ENCODE results near the gene DYNLT4.
A peak's percentile ranks its signal among the peaks of the same experiment; 100 is the strongest.
"Not testable (repeated sequence)": the region's sequence is repeated elsewhere in the genome, so short reads cannot be mapped to it uniquely, and the experiment has no call there.

DYNLT4 gene, protein sequence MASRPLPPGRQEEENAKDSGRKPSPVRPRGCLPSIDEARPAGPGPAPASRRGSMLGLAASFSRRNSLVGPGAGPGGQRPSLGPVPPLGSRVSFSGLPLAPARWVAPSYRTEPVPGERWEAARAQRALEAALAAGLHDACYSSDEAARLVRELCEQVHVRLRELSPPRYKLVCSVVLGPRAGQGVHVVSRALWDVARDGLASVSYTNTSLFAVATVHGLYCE

DNA sequence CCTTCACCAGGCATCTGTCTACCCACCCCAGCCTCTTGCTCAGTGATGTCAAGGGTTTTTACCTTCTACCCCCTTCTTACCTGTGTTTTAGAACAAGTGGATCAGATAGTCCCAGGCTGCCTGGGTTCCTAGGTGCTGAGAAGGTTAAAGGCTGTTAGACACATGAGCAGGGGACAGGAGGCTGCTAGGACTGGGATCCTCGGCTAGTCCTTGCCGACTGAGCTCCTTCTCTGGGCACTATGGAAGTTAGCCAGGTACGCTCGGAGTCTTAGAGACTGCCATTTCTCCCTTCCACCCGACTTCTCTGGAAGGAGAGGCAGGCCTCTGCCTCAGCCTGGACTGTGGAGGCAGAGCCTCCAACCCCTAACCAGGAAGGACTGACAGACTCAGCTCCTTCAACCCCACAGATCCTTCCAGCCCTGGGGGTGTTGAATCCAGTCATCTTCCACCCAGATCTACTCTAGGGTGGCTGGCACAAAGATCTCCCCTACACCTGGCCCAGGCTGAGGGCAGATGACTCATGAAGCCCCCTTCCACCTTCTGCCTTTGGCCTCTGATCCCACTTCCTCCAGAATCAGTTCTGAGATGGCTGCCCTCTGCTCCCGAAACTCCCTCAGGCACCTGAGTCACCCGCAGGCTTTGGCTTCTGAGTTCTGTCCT, at the start of gene DYNLT4:
Gene DYNLT4, minus strand, starts transcription at position 648 of the 660 bp plus-strand sequence. CDS start 683 bp downstream, outside the sequence.
- Mint-ChIP-seq H3K36me3 (ENCODE audit: low read depth) (peaks cover 67% of the 10 kb centered on the region), H3K27me3 (ENCODE audit: low read depth) (no peaks in the 10 kb centered on the region), H3K4me3 (peak within 1 kb of the TSS; percentile 79), H3K4me1 (ENCODE audit: low read depth) (peaks cover 67% of the 10 kb centered on the region), H3K9me3 (no peaks in the 10 kb centered on the region), H3K27ac (peak within 1 kb of the TSS; percentile 99)
- no peak for DNase-seq (ENCODE audit: low spot score)

DNA sequence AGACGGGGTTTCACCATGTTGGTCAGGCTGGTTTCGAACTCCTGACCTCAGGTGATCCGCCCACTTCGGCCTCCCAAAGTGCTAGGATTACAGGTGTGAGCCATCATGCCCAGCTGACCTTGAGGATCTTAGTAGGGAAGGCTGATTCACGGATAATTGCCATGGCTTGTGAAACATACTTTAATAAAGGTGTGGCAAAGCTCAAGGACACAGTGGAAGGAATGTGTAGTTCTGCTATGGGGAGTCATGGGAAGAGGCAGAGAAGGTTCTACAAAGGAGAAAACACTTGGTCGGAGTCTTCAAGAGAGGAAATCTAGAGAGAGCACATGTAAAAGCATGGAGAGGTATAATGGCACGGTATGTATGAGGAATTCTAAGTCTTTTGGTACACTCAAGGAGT, 48.6 kb upstream of the DYNLT4 start:
- H3K27ac Mint-ChIP-seq: no peak overlapping the region
- no peak for DNase-seq (ENCODE audit: low spot score)
- peaks cover 3% of the 10 kb centered on the region for H3K4me1 Mint-ChIP-seq (ENCODE audit: low read depth)
- H3K27me3 Mint-ChIP-seq (ENCODE audit: low read depth): no peaks in the 10 kb centered on the region
- H3K9me3 Mint-ChIP-seq: no peaks in the 10 kb centered on the region
- H3K4me3 Mint-ChIP-seq: no peak overlapping the region
- peaks cover 13% of the 10 kb centered on the region for H3K36me3 Mint-ChIP-seq (ENCODE audit: low read depth)

DNA sequence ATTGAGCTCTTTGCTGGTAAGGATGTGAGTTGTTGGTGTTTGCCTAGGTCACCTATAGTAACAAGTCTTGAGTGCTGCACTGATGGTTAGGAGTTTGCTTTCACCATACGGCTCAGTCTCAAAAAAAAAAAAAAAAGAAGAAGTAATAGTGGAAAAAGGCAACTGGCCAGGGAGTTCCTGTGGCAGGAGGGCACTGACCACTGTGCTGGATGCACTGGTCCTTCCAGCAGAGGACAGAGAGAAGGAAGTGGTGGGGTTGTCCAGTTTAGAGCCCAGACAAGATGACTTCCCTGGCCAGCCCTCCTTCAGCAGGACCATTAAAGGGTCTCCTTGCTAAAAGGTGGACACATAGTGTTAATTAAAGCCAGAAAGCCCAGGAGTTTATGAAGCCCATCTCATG, 47.8 kb upstream of the DYNLT4 start:
- Mint-ChIP-seq H3K9me3 (no peaks in the 10 kb centered on the region), H3K4me1 (ENCODE audit: low read depth) (no peaks in the 10 kb centered on the region), H3K36me3 (ENCODE audit: low read depth) (peaks cover 13% of the 10 kb centered on the region), H3K27me3 (ENCODE audit: low read depth) (no peaks in the 10 kb centered on the region), H3K4me3 (no peak overlapping the region), H3K27ac (no peak overlapping the region)
- DNase-seq (ENCODE audit: low spot score): no peak

DNA sequence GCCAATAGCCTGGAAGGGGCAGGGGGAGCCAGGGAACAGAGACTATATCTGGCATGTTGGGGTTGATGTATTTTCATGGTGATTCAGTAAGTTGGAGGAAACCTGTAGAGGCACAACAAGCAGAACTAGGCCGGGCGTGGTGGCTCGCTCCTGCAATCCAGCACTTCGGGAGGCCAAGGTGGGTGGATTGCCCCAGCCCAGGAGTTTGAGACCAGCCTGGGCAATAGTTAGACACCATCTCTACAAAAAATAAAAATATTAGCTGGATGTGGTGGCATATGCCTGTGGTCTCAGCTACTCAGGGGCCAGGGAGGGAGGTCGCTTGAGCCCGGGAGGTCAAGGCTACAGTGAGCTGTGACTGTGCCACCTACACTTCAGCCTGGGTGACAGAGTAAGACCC, 46.0 kb upstream of the DYNLT4 start:
- Mint-ChIP-seq H3K4me3 (no peak overlapping the region), H3K36me3 (ENCODE audit: low read depth) (peaks cover 13% of the 10 kb centered on the region), H3K4me1 (ENCODE audit: low read depth) (no peaks in the 10 kb centered on the region), H3K9me3 (no peaks in the 10 kb centered on the region), H3K27ac (no peak overlapping the region), H3K27me3 (ENCODE audit: low read depth) (no peaks in the 10 kb centered on the region)
- no peak for DNase-seq (ENCODE audit: low spot score)

DNA sequence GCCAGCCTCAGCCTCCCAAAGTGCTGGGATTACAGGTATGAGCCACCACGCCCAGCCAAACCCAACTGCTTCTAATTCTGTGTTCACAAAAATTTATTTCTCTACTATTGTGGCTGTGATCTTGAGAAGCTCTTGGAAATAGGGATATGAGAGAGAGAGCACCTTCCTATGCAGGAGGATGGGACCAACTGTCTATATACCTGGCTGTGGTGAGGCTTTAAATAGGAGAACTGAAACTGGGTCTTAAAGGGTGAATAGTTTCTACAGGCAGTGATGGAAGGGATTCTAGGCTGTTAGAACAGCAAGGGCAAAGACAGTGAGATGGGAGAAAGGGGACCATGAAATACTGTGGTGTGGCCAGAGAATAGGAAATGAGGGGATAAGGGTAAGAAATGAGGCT, 44.2 kb upstream of the DYNLT4 start:
- peaks cover 9% of the 10 kb centered on the region for H3K36me3 Mint-ChIP-seq (ENCODE audit: low read depth)
- no peaks in the 10 kb centered on the region for H3K4me1 Mint-ChIP-seq (ENCODE audit: low read depth)
- no peak for DNase-seq (ENCODE audit: low spot score)
- H3K27me3 Mint-ChIP-seq (ENCODE audit: low read depth): no peaks in the 10 kb centered on the region
- no peak overlapping the region for H3K4me3 Mint-ChIP-seq
- H3K9me3 Mint-ChIP-seq: no peaks in the 10 kb centered on the region
- H3K27ac Mint-ChIP-seq: no peak overlapping the region

DNA sequence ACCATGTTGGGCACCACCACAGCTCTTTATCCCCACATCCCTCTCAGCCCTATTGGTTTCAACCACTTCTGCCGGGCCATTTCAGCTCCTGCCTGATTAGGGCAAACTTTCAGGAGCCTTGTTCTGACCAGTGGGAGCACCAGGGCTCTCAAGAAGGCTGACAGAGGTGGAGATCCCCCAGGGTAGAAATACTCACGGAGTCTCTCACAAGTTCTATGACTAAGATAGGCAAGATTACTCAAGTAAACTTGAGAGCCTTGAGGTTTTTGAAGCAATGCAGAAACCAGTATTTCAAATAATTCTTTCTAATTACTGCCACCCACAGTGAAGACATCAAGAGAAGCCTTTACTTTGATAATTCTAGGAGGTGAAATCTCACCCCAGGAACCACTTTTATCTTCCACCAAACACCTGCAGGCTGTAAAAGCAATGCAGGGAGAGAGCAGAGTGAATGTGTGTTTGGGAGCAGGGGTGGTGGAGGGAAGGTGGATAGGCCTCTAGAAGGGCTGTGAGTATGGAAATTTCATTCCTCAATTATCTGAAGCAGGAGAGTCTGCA, 42.5 kb upstream of the DYNLT4 start:
- Mint-ChIP-seq H3K4me3 (no peak overlapping the region), H3K9me3 (no peaks in the 10 kb centered on the region), H3K36me3 (ENCODE audit: low read depth) (peaks cover 5% of the 10 kb centered on the region), H3K4me1 (ENCODE audit: low read depth) (no peaks in the 10 kb centered on the region), H3K27me3 (ENCODE audit: low read depth) (peaks cover 2% of the 10 kb centered on the region), H3K27ac (no peak overlapping the region)
- DNase-seq (ENCODE audit: low spot score): no peak

DNA sequence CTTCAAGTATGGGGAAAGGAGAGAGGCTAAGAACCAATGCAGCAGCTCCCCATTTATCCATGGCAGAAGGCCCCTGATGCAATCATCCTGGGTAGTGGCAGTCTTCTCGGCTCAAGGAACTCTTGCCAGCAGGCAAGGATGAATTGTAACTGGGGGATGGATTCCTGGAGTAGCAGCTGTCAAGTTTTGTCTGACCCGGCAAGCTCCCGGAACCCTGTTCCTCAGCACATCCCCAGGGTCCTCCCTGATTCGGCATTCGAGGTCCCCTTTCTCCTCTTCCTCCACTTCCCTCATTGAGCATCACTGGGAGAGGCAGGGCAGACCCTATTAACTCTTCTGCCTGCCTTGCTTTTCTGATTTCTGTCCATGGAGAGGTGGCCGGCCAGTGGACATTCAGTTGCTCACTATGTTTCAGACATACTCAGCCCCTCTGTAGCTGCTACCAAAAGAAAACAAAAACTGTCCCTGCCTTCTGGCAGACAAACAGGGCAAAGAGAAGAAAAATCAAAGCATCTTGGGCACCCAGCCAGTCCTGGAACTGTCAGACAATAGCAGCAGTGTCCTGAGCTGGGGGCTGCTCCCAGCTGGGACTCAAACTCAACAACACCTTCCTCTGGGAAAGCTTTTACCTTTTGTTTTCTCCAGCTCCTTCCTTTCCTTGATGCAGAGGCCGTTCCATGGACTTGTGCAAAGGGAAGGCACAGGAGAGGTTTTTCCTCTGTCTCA, 41.5 kb upstream of the DYNLT4 start:
- DNase-seq (ENCODE audit: low spot score): no peak
- H3K4me3 Mint-ChIP-seq: no peak overlapping the region
- H3K27me3 Mint-ChIP-seq (ENCODE audit: low read depth): peaks cover 10% of the 10 kb centered on the region
- no peak overlapping the region for H3K27ac Mint-ChIP-seq
- H3K9me3 Mint-ChIP-seq: no peaks in the 10 kb centered on the region
- H3K36me3 Mint-ChIP-seq (ENCODE audit: low read depth): peaks cover 7% of the 10 kb centered on the region
- no peaks in the 10 kb centered on the region for H3K4me1 Mint-ChIP-seq (ENCODE audit: low read depth)

DNA sequence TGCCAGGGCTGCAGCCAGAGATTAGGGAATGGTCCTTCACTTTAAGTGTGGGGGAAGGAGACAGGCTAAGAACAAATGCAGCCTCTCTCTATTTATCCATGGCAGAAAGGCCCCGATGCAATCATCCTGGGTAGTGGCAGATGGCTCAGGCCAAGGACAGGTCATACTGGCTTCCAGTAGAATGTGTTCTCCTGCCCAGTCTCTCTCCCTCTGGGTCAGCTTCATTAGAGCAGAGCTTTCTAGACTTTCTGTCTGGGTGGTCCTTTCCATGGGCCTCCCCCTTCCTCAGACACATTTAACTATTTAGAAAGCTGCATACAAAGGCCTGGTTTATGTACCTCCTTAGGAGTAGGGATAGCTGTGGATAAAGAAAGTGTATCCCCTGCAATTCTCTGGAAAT, 40.7 kb upstream of the DYNLT4 start:
- Mint-ChIP-seq H3K27ac (no peak overlapping the region), H3K9me3 (no peaks in the 10 kb centered on the region), H3K36me3 (ENCODE audit: low read depth) (peaks cover 5% of the 10 kb centered on the region), H3K4me1 (ENCODE audit: low read depth) (no peaks in the 10 kb centered on the region), H3K4me3 (no peak overlapping the region), H3K27me3 (ENCODE audit: low read depth) (peaks cover 10% of the 10 kb centered on the region)
- no peak for DNase-seq (ENCODE audit: low spot score)

DNA sequence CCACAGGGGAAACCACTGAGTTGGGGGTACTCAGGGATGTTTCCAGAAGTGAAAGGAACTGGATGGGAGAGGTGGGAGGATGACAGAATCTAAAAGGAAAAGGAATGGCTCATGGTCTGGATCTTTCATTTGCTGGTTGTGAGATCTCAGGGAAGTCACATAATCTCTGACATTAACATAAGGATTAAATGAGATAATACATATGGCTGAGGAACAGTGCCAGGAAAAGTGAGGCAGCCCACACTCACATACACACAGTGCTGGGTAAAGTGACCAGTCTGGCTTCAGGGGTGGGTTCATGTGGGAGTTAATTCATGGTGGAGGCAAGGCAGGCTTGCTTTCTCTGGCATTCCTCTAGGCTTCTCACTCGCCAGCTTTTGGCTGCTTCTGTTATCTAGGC, 39.8 kb upstream of the DYNLT4 start:
- Mint-ChIP-seq H3K27me3 (ENCODE audit: low read depth) (peaks cover 17% of the 10 kb centered on the region), H3K4me1 (ENCODE audit: low read depth) (no peaks in the 10 kb centered on the region), H3K4me3 (no peak overlapping the region), H3K36me3 (ENCODE audit: low read depth) (peaks cover 5% of the 10 kb centered on the region), H3K27ac (no peak overlapping the region), H3K9me3 (no peaks in the 10 kb centered on the region)
- no peak for DNase-seq (ENCODE audit: low spot score)

DNA sequence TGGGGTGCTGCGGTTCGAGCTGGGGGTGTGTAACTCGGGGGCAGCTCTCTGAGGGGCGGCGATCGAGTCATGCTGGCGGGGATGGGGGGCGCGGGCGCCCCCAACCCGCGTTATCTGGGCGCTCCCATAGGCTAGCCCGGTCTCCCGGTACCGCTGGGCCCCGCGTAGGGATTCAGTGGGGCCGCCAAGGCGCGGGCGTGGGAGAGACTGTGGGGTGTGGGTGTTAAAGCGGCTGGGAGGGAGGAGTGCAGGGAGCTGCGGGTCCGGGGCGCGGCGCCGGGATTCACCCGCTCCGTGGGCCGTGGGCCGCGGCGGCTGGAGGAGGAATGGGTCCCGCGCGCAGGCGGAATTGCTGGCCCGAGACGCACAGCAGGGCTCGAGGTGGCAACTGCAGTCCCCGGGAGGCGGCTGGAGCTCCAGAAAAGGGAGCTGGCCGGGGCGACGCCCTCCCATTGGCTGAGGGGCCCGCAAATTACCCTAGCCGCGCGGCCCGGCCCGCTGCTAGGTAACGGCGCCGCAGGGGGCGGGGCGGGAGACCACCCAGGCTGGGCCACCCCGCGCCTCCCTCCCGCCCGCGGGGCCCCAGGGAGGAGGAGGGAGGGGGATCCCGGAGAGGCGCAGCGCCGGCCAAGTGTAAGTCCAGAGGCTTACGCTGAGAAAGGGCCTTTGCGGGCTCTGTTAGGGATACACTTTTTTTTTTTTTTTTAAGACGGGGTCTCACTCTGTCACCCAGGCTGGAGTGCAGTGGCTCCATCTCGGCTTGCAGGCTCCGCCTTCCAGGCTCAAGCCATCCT, 35.9 kb upstream of the DYNLT4 start, which contains the start of gene PTCH2:
Gene PTCH2, minus strand, starts transcription at position 392 of the 794 bp plus-strand sequence. Its CDS starts 321 bp downstream, at position 71.
- H3K9me3 Mint-ChIP-seq: no peaks in the 10 kb centered on the region
- no peak within 1 kb of the TSS for H3K27ac Mint-ChIP-seq
- H3K36me3 Mint-ChIP-seq (ENCODE audit: low read depth): peaks cover 5% of the 10 kb centered on the region
- H3K4me1 Mint-ChIP-seq (ENCODE audit: low read depth): no peaks in the 10 kb centered on the region
- peak within 1 kb of the TSS; percentile 43 for H3K4me3 Mint-ChIP-seq
- peaks cover 26% of the 10 kb centered on the region for H3K27me3 Mint-ChIP-seq (ENCODE audit: low read depth)
- DNase-seq (ENCODE audit: low spot score): no peak

DNA sequence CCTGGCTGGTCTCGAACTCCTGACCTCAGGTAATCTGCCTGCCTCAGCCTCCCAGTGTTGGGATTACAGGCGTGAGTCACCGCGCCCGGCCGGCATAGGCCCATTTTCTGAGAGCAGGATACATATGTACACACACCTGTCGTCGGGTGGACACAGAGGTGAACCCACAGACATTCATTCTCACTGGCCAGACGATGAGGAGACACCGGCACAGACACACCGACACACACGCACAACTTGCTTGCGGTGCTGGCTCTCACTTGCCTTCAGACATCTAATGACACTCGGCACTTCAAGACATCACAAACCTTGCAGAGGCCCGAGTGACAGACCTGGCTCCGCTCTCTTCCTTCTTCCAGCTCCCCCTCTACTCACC, 35.3 kb upstream of the DYNLT4 start:
- Mint-ChIP-seq H3K27me3 (ENCODE audit: low read depth) (peaks cover 26% of the 10 kb centered on the region), H3K36me3 (ENCODE audit: low read depth) (peaks cover 5% of the 10 kb centered on the region), H3K9me3 (no peaks in the 10 kb centered on the region)

DNA sequence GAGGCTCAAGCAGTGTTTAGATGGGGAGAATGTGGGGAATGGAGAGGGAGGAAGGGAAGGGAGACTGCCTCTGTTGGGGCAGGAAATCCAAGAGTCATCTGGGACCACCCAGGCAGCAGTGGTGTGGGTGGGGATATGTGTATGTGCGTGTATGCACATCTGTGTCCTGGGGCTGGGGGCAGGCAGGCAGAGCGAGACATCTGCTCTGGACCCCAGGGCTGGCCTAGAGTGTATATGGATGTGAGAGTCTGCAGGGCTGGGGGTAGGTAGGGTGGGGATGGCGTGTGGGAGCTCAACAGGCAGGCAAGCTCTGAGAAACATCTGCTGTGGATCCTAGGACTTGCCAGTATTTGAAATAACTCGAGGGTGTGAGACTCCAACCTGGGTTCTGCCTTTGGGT, 32.4 kb upstream of the DYNLT4 start:
- DNase-seq (ENCODE audit: low spot score): no peak
- no peak overlapping the region for H3K4me3 Mint-ChIP-seq
- peaks cover 5% of the 10 kb centered on the region for H3K36me3 Mint-ChIP-seq (ENCODE audit: low read depth)
- peaks cover 8% of the 10 kb centered on the region for H3K4me1 Mint-ChIP-seq (ENCODE audit: low read depth)
- no peak overlapping the region for H3K27ac Mint-ChIP-seq
- no peaks in the 10 kb centered on the region for H3K9me3 Mint-ChIP-seq
- H3K27me3 Mint-ChIP-seq (ENCODE audit: low read depth): peaks cover 24% of the 10 kb centered on the region

More for the DNA sequence above, 35.3 kb upstream of the DYNLT4 start:
- DNase-seq (ENCODE audit: low spot score): no peak
- H3K4me1 Mint-ChIP-seq (ENCODE audit: low read depth): no peaks in the 10 kb centered on the region
- H3K4me3 Mint-ChIP-seq: peak overlapping the region; percentile 43
- H3K27ac Mint-ChIP-seq: no peak overlapping the region

DNA sequence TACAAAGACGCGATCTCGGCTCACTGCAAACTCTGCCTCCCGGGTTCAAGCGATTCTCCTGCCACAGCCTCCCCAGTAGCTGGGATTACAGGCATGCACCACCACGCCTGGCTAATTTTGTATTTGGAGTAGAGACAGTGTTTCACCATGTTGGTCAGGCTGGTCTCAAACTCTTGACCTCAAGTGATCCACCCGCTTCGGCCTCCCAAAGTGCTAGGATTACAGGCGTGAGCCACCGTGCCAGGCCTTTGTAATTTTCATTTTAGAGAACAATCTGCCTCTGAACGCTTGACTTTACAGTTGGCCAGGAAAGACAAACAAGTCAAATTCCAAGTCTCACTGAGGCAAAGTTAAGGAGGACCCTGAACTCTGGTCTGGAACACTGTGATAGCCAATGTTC, 31.1 kb upstream of the DYNLT4 start:
- peaks cover 17% of the 10 kb centered on the region for H3K27me3 Mint-ChIP-seq (ENCODE audit: low read depth)
- peaks cover 11% of the 10 kb centered on the region for H3K4me1 Mint-ChIP-seq (ENCODE audit: low read depth)
- not testable (repeated sequence) for DNase-seq (ENCODE audit: low spot score)

More for the DNA sequence above, 31.1 kb upstream of the DYNLT4 start:
- not testable (repeated sequence) for H3K36me3 Mint-ChIP-seq (ENCODE audit: low read depth); H3K4me3 Mint-ChIP-seq; H3K27ac Mint-ChIP-seq; H3K9me3 Mint-ChIP-seq

Data from T-helper 2 cell treated with Interferon-gamma antibody and Interleukin-4, amounts not matched to agents 5 μg/mL and 100 μg/mL, for 36 hours (primary cell).